GM12878 (cell line): ENCODE measurements around the gene TMEM63B. TPM values are rescaled to one million over a fixed set of nuclear protein-coding genes. Genes with fewer than 3 reads are reported as not detected.

Experiments used
- ATAC-seq: fragments of 200-7000 bp; cut with Tn5 transposase; 3 replicates; pipeline ENCODE4 v1.9.1; 2020; ENCODE audit warnings: mild to moderate bottlenecking, moderate library complexity
- BruUV-seq: library from RNA; stranded (reverse); fragments of 400-500 nt; replicated peaks from 2 replicates; lab custom pipeline; 2021; lab: Mats Ljungman, UMichigan
- CTCF ChIA-PET: fragments of 300-600 bp; sonication (Branson Sonifier 250); formaldehyde crosslinking; extraction: SDS; loops from one replicate; lab custom pipeline; 2021; ENCODE audit warnings: inconsistent platforms; lab: Yijun Ruan, JAX
- POLR2A ChIA-PET: fragments of 350-600 bp; formaldehyde crosslinking; extraction: SDS; loops from one replicate; lab custom pipeline; 2021; ENCODE audit warnings: inconsistent platforms; lab: Charles Lee
- RAD21 ChIA-PET: fragments of 300-600 bp; sonication (Branson Sonifier 250); formaldehyde crosslinking; loops from one replicate; lab custom pipeline; 2023; ENCODE audit warnings: antibody characterized with exemption; ENCODE audit not compliant: unreplicated experiment; lab: Charles Lee
- SMC1A ChIA-PET: fragments of 300-600 bp; sonication (Branson Sonifier 250); formaldehyde crosslinking; loops from one replicate; lab custom pipeline; 2023; ENCODE audit not compliant: unreplicated experiment, uncharacterized antibody; lab: Charles Lee
- DNase-seq: peaks from one replicate; pipeline ENCODE4 v3.0.0-alpha.2; 2011; ENCODE audit warnings: low read depth, low spot score
- FAIRE-seq: peaks from 3 replicates; lab custom pipeline; 2011; peaks lifted over from hg19 to GRCh38; lab: Jason Lieb, UNC
- H2AFZ ChIP-seq: 2 replicates; pipeline ENCODE4 v1.6.0; 2011; ENCODE audit warnings: low read depth, low read length, control low read depth; ENCODE audit not compliant: control insufficient read depth
- H3K27ac ChIP-seq: 2 replicates; pipeline ENCODE4 v1.5.1; 2011; ENCODE audit warnings: control low read depth; ENCODE audit not compliant: control insufficient read depth, insufficient read depth
- H3K27me3 ChIP-seq, 2 experiments: replicated peaks in 1 of 2; 2 replicates each; pipeline versions ENCODE4 v1.6.0 to v1.6.1; 2011; ENCODE audit warnings: low read length in 1 of 2; ENCODE audit not compliant: control insufficient read depth in 2 of 2, insufficient read depth in 2 of 2
- H3K36me3 ChIP-seq, 2 experiments: 2 replicates each; pipeline ENCODE4 v1.5.1; 2011; ENCODE audit warnings: low read length in 1 of 2; ENCODE audit not compliant: control insufficient read depth in 2 of 2, insufficient read depth in 2 of 2
- H3K4me1 ChIP-seq: 2 replicates; pipeline ENCODE4 v1.6.1; 2011; ENCODE audit warnings: mild to moderate bottlenecking, low read length, moderate library complexity, mixed read lengths; ENCODE audit not compliant: control insufficient read depth, insufficient read depth
- H3K4me2 ChIP-seq: 2 replicates; pipeline ENCODE4 v1.6.0; 2011; ENCODE audit warnings: control low read depth; ENCODE audit not compliant: control insufficient read depth, insufficient read depth
- H3K4me3 ChIP-seq: fragments of 200-600 bp; sonication (generic); 2 replicates; pipeline ENCODE4 v1.5.1; 2016
- H3K79me2 ChIP-seq: 2 replicates; pipeline ENCODE4 v1.6.0; 2011; ENCODE audit warnings: low read length; ENCODE audit not compliant: control insufficient read depth, insufficient read depth
- H3K9ac ChIP-seq: 2 replicates; pipeline ENCODE4 v1.8.0; 2011; ENCODE audit warnings: low read length, control low read depth, mixed read lengths; ENCODE audit not compliant: control insufficient read depth, insufficient read depth
- H3K9me3 ChIP-seq: replicated peaks from 3 replicates; pipeline ENCODE4 v1.5.1; 2011; ENCODE audit warnings: mild to moderate bottlenecking, low read length; ENCODE audit not compliant: control insufficient read depth, insufficient read depth
- H4K20me1 ChIP-seq: 2 replicates; pipeline ENCODE4 v1.6.0; 2011; ENCODE audit not compliant: control insufficient read depth, insufficient read depth
- BCL11A ChIP-seq: IDR thresholded peaks from 2 replicates; pipeline ENCODE4 v1.6.1; 2011; ENCODE audit warnings: low read depth, low read length
- CHD2 ChIP-seq: IDR thresholded peaks from 2 replicates; pipeline ENCODE4 v1.6.1; 2011; ENCODE audit warnings: low read depth, low read length, improper control_type of control experiment, borderline replicate concordance
- DPF2 ChIP-seq: fragments of 450-650 bp; IDR thresholded peaks from 2 replicates; pipeline ENCODE4 v1.6.1; 2017; ENCODE audit warnings: mild to moderate bottlenecking
- ZNF384 ChIP-seq: IDR thresholded peaks from 2 replicates; pipeline ENCODE4 v1.6.1; 2012; ENCODE audit warnings: low read depth, mild to moderate bottlenecking, low read length, improper control_type of control experiment, borderline replicate concordance
- ZSCAN29 ChIP-seq: fragments of 450-650 bp; IDR thresholded peaks from 2 replicates; pipeline ENCODE4 v1.6.1; 2017; ENCODE audit warnings: mild to moderate bottlenecking, moderate library complexity
- WGBS: methylation state at CpG from one replicate; pipeline ENCODE4 v1.1.6; 2016; ENCODE audit warnings: low lambda C conversion rate; ENCODE audit not compliant: insufficient replicate concordance, insufficient coverage; ENCODE audit errors: missing lambda C conversion rate; 5-methylcytosine and 5-hydroxymethylcytosine counted together
- in situ Hi-C: fragments of 300-500 bp; cut with MboI; formaldehyde crosslinking; loops from 9 replicates; pipeline ENCODE4 v1.14.3; 2018; ENCODE audit warnings: mixed read lengths
- intact Hi-C: fragments of 100-400 bp; cut with micrococcal nuclease; formaldehyde crosslinking; loops from one replicate; pipeline ENCODE4 v1.14.2; 2022; ENCODE audit not compliant: unreplicated experiment
- polyA plus RNA-seq, 11 experiments: library from polyadenylated mRNA; depleted of rRNA in 4 of 11; unstranded in 6 of 11; stranded (reverse) in 5 of 11; fragments of >200 nt; fragmentation: Nextera tagmentation in 4 of 11; fragmentation: Illumina TruSeq in 1 of 11; extraction: Ambion mirVana in 4 of 11; extraction: Trizol in 1 of 11; gene quantifications; 1 replicate in 1 of 11; 2 replicates in 10 of 11; pipeline versions ENCODE4 v1.2.1 to v1.2.3, GENCODE V29; 2011 to 2016; ENCODE audit warnings: inconsistent platforms in 2 of 11, missing spikeins in 2 of 11, low read depth in 1 of 11
- total RNA-seq, 4 experiments: library from RNA; depleted of rRNA in 3 of 4; stranded (reverse); fragments of >200 nt in 3 of 4; fragmentation: Illumina TruSeq in 1 of 4; extraction: Trizol in 1 of 4; gene quantifications; 2 replicates each; pipeline versions ENCODE4 v1.2.1 to v1.2.3, GENCODE V29; 2013 to 2021
- TF ChIP-seq, protein P1 (sequence below): fragments of 150-350 bp; IDR thresholded peaks from 2 replicates; pipeline ENCODE4 v1.6.1; 2016; ENCODE audit warnings: low read depth, low read length
- TF ChIP-seq, protein P2 (sequence below): fragments of 450-650 bp; IDR thresholded peaks from 2 replicates; pipeline ENCODE4 v1.6.1; 2017; ENCODE audit warnings: mild to moderate bottlenecking

TMEM63B gene
- total and polyA plus RNA-seq, 10 of the 15 experiments (the other 5 are each of a cell fraction or from before 2014, with no cell fraction given) = 0.09 to 15.0 (median 7.1) TPM; not detected in 1

GRCh38 chr6:44135173-44135758, 7.9 kb downstream of the TMEM63B start (continued):
- TF ChIP-seq, protein P1, sequence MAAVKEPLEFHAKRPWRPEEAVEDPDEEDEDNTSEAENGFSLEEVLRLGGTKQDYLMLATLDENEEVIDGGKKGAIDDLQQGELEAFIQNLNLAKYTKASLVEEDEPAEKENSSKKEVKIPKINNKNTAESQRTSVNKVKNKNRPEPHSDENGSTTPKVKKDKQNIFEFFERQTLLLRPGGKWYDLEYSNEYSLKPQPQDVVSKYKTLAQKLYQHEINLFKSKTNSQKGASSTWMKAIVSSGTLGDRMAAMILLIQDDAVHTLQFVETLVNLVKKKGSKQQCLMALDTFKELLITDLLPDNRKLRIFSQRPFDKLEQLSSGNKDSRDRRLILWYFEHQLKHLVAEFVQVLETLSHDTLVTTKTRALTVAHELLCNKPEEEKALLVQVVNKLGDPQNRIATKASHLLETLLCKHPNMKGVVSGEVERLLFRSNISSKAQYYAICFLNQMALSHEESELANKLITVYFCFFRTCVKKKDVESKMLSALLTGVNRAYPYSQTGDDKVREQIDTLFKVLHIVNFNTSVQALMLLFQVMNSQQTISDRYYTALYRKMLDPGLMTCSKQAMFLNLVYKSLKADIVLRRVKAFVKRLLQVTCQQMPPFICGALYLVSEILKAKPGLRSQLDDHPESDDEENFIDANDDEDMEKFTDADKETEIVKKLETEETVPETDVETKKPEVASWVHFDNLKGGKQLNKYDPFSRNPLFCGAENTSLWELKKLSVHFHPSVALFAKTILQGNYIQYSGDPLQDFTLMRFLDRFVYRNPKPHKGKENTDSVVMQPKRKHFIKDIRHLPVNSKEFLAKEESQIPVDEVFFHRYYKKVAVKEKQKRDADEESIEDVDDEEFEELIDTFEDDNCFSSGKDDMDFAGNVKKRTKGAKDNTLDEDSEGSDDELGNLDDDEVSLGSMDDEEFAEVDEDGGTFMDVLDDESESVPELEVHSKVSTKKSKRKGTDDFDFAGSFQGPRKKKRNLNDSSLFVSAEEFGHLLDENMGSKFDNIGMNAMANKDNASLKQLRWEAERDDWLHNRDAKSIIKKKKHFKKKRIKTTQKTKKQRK = no peak
- TF ChIP-seq DPF2 = no peak
- no peak for TF ChIP-seq ZNF384
- TF ChIP-seq, all 136 proteins: peak for 0

DNA sequence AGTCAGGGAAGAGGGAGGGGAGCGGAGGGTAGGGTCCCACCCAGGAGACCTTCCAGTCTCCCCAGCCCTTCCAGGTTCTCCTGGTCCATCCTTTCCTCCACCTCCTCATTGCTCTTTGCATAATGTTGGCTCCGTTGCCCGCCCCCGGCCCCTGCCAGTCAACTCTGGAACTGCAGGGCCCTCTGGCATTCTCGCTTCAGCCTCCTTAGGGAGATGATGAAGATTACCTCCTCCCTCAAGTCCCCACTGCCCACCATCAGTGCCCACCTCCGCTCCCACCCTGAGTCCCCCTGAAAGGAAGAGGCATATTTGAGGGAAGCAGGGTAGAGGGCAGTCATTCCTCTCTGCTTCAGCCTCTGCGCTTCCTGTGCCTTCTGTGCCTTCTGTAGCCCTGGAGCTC, 8.5 kb downstream of the TMEM63B start:
- TF ChIP-seq ZSCAN29 = no peak
- TF ChIP-seq, protein P2, sequence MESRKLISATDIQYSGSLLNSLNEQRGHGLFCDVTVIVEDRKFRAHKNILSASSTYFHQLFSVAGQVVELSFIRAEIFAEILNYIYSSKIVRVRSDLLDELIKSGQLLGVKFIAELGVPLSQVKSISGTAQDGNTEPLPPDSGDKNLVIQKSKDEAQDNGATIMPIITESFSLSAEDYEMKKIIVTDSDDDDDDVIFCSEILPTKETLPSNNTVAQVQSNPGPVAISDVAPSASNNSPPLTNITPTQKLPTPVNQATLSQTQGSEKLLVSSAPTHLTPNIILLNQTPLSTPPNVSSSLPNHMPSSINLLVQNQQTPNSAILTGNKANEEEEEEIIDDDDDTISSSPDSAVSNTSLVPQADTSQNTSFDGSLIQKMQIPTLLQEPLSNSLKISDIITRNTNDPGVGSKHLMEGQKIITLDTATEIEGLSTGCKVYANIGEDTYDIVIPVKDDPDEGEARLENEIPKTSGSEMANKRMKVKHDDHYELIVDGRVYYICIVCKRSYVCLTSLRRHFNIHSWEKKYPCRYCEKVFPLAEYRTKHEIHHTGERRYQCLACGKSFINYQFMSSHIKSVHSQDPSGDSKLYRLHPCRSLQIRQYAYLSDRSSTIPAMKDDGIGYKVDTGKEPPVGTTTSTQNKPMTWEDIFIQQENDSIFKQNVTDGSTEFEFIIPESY = no peak
- no peak for TF ChIP-seq BCL11A
- no peak for TF ChIP-seq CHD2
- H3K36me3 ChIP-seq = no peaks in the 10 kb centered on the region; a peak in 1 of 4 replicates
- RAD21 ChIA-PET = interaction anchor here (0.6 to 1.2 kb wide), 2 partner anchors 18 to 40 kb away, joined by 3 read pairs; no protein-coding TSS in a partner anchor
- in situ Hi-C loops (no loop called here), intact Hi-C loops (no loop called here)
- no peak overlapping the region for H3K27ac ChIP-seq
- SMC1A ChIA-PET = no interaction called here
- H3K9me3 ChIP-seq = no peaks in the 10 kb centered on the region
- H3K4me1 ChIP-seq = no peaks in the 10 kb centered on the region
- H3K9ac ChIP-seq = no peak overlapping the region
- FAIRE-seq = no peak
- H3K4me2 ChIP-seq = no peak overlapping the region
- no peak for DNase-seq
- POLR2A ChIA-PET = no interaction called here
- no peaks in the 10 kb centered on the region for H3K79me2 ChIP-seq
- H4K20me1 ChIP-seq = no peaks in the 10 kb centered on the region
- no peak for ATAC-seq
- no peak overlapping the region for H3K4me3 ChIP-seq
- BruUV-seq = no TSS peak
- 61% methylated on average over 6 of the region's 7 CpGs for WGBS
- CTCF ChIA-PET = interaction anchor here (0.6 kb wide), 1 partner anchor 498 kb away, joined by 3 read pairs; no protein-coding TSS in a partner anchor
- no peaks in the 10 kb centered on the region for H3K27me3 ChIP-seq
- no peak overlapping the region for H2AFZ ChIP-seq
